ENCODE results near the gene PTPRZ1. TPM values are rescaled to one million over a fixed set of nuclear protein-coding genes. Genes with fewer than 3 reads are reported as not detected.

PTPRZ1 gene
- total and polyA plus RNA-seq, 2 of the 8 experiments (the other 6 are each of a cell fraction or from before 2014, with no cell fraction given), result 112 to 135 TPM

GRCh38 chr7:122010116-122010515 is 137.2 kb downstream of the PTPRZ1 start:
- Histone ChIP-seq H4K91ac (replicated peaks; ENCODE audit: insufficient read length, low read length) (no peak overlapping the region), H2BK5ac (ENCODE audit: low read depth, low read length) (no peak overlapping the region), H3K23ac (ENCODE audit: insufficient read length) (no peak overlapping the region), H3K27me3 (replicated peaks in 1 of 4; ENCODE audit: control insufficient read depth in 3 of 4, extremely low read depth in 1 of 4, insufficient read depth in 3 of 4, low read length in 3 of 4) (no peaks in the 10 kb centered on the region), H3K23me2 (ENCODE audit: low read depth, low read length) (no peaks in the 10 kb centered on the region), H2BK15ac (ENCODE audit: low read length) (no peak overlapping the region), H3K27ac (ENCODE audit: low read depth, low read length) (no peak overlapping the region), H3K36me3 (ENCODE audit: control insufficient read depth in 2 of 4, insufficient read depth in 4 of 4, low read length in 3 of 4) (peaks cover 16 to 44% (median 37%) of the 10 kb centered on the region in 4 experiments), H3K18ac (ENCODE audit: extremely low read depth, low read length) (no peak overlapping the region), H2BK20ac (ENCODE audit: low read length) (no peak overlapping the region), H3K4me1 (replicated peaks in 1 of 4; ENCODE audit: control insufficient read depth in 3 of 4, insufficient read depth in 4 of 4, low read length in 3 of 4) (no peaks in the 10 kb centered on the region; a peak in 2 of 7 replicates), H2BK120ac (replicated peaks; ENCODE audit: low read depth, low read length) (no peak overlapping the region), H3K4me3 (ENCODE audit: extremely low read depth in 1 of 4, insufficient read depth in 2 of 4, low read depth in 3 of 4, low read length in 4 of 4) (no peak overlapping the region), H3K14ac (ENCODE audit: insufficient read length) (no peak overlapping the region), H4K5ac (ENCODE audit: insufficient read length, low read depth, low read length) (no peak overlapping the region), H4K20me1 (replicated peaks in 1 of 2; ENCODE audit: control insufficient read depth in 1 of 2, insufficient read depth in 2 of 2, low read length in 2 of 2) (peaks cover 0 to 3% of the 10 kb centered on the region in 2 experiments), H2AFZ (ENCODE audit: low read length) (no peak overlapping the region), H3K4me2 (ENCODE audit: insufficient read depth in 1 of 2, low read depth in 2 of 2, low read length in 2 of 2) (no peak overlapping the region), H4K8ac (ENCODE audit: extremely low read depth, insufficient read depth, low read length) (no peak overlapping the region), H3K79me2 (ENCODE audit: control insufficient read depth in 1 of 2, insufficient read depth in 2 of 2, low read length in 2 of 2) (no peaks in the 10 kb centered on the region), H3K79me1 (ENCODE audit: low read depth, low read length) (no peaks in the 10 kb centered on the region), H3K4ac (replicated peaks; ENCODE audit: insufficient read length, low read depth, low read length) (no peak overlapping the region), H3K56ac (replicated peaks; ENCODE audit: insufficient read length, low read depth, low read length) (no peak overlapping the region), H3K9ac (replicated peaks in 1 of 4; ENCODE audit: extremely low read depth in 1 of 4, low read depth in 3 of 4, low read length in 3 of 4) (no peak overlapping the region), H2AK5ac (ENCODE audit: low read depth, low read length) (no peak overlapping the region), H3K9me3 (ENCODE audit: insufficient read depth in 2 of 2, low read depth in 1 of 2, low read length in 1 of 2) (no peaks in the 10 kb centered on the region), H2BK12ac (ENCODE audit: low read depth, low read length) (no peak overlapping the region)
- no peak for TF ChIP-seq FOSL1 (IDR thresholded peaks at IDR 0.05; ENCODE audit: insufficient read depth, low read depth, low read length)
- no peak for TF ChIP-seq RBBP5 (IDR thresholded peaks at IDR 0.05; ENCODE audit: borderline replicate concordance, low read depth, low read length)
- no peak for TF ChIP-seq SUZ12 (IDR thresholded peaks at IDR 0.05; ENCODE audit: low read length)
- TF ChIP-seq, protein P1, sequence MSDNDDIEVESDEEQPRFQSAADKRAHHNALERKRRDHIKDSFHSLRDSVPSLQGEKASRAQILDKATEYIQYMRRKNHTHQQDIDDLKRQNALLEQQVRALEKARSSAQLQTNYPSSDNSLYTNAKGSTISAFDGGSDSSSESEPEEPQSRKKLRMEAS (IDR thresholded peaks at IDR 0.05), result no peak
- no peak for TF ChIP-seq CBX8 (IDR thresholded peaks at IDR 0.05; ENCODE audit: borderline replicate concordance, low read depth, low read length)
- no peak for TF ChIP-seq TBP (IDR thresholded peaks at IDR 0.05; ENCODE audit: low read depth, low read length)
- TF ChIP-seq CREB1 (IDR thresholded peaks at IDR 0.05), result no peak
- no peak for TF ChIP-seq SAP30 (IDR thresholded peaks at IDR 0.05; ENCODE audit: insufficient read depth, insufficient replicate concordance, low read length)
- no peak for TF ChIP-seq RFX5 (IDR thresholded peaks at IDR 0.05; ENCODE audit: borderline replicate concordance, low read depth, low read length)
- ChIA-PET POLR2A (ENCODE audit: partially characterized antibody) (no interaction called here), CTCF (ENCODE audit: partially characterized antibody) (interaction anchor here (1.9 kb wide), 1 partner anchor 16 kb away, joined by 5 read pairs; no protein-coding TSS in a partner anchor)
- DNase-seq (ENCODE audit: low read depth in 1 of 2, low spot score in 2 of 2) (no peak), FAIRE-seq (no peak)
- WGBS, 2 experiments (ENCODE audit: extremely low coverage in 1 of 2, insufficient coverage in 1 of 2, insufficient read length in 1 of 2, insufficient replicate concordance in 2 of 2, low coverage in 1 of 2, low lambda C conversion rate in 2 of 2, missing lambda C conversion rate in 1 of 2), result 91% methylated on average over 7 of the region's 7 CpGs; no CpG with 5 or more reads in 1 of the 2 experiments

Data from H1 (cell line).